ENCODE results near the gene MOB1B. TPM values are rescaled to one million over a fixed set of nuclear protein-coding genes. Genes with fewer than 3 reads are reported as not detected.
A peak's percentile ranks its signal among the peaks of the same experiment; 100 is the strongest.

The MOB1B gene
- total RNA-seq, 2 donors from 2014 or later: 7.7 to 14.0 TPM

- Histone ChIP-seq H3K27ac (no peak overlapping the region), H3K4me3 (no peak overlapping the region), H3K9me3 (no peaks in the 10 kb centered on the region), H3K27me3 (no peaks in the 10 kb centered on the region), H3K4me1 (no peaks in the 10 kb centered on the region), H3K36me3 (no peaks in the 10 kb centered on the region)
- no peak for TF ChIP-seq CTCF (IDR thresholded peaks at IDR 0.05)
- no peak for DNase-seq (ENCODE audit: low spot score)
Measured at GRCh38 chr4:70984589-70984988, 82.4 kb downstream of the MOB1B start.

- Histone ChIP-seq H3K4me1 (peaks cover 0 to 10% of the 10 kb centered on the region in 2 donors), H3K4me3 (no peak overlapping the region), H3K27ac (no peak overlapping the region), H3K9me3 (no peaks in the 10 kb centered on the region), H3K27me3 (no peaks in the 10 kb centered on the region), H3K36me3 (no peaks in the 10 kb centered on the region)
- DNase-seq (ENCODE audit: low spot score): no peak
- TF ChIP-seq CTCF (IDR thresholded peaks at IDR 0.05): no peak
Measured at GRCh38 chr4:70991596-70991995, 89.4 kb downstream of the MOB1B start.

DNA sequence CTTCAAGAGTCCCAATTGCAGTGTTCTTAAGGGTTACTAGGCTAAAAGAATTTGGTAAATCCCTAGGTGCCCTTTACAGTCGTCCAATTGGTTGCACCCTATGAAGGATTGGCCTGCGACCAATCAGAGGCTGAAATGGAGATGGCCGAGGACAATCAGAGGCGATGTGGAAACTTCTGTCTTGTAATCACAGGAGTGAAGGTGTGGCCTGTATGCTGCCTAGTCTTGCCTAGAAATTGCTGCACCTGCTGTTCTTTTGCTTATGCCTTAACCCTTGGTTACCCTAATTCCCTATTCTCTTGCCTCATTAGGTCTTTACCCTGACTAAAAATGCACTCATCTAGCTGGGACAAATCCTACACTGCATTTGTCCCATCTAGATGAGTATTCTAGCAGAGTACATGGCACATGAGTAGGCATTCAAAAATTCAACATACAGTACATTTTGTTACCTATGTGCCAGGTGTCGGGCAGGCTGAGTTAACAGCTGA, 90.3 kb downstream of the MOB1B start:
- no peak for DNase-seq (ENCODE audit: low spot score)
- Histone ChIP-seq H3K4me3 (peak overlapping the region; percentile 86 to 87), H3K9me3 (no peaks in the 10 kb centered on the region), H3K36me3 (no peaks in the 10 kb centered on the region), H3K27ac (peak overlapping the region; percentile 84 to 89), H3K27me3 (no peaks in the 10 kb centered on the region), H3K4me1 (peaks cover 0 to 10% of the 10 kb centered on the region in 2 donors)
- TF ChIP-seq CTCF (IDR thresholded peaks at IDR 0.05): no peak

DNA sequence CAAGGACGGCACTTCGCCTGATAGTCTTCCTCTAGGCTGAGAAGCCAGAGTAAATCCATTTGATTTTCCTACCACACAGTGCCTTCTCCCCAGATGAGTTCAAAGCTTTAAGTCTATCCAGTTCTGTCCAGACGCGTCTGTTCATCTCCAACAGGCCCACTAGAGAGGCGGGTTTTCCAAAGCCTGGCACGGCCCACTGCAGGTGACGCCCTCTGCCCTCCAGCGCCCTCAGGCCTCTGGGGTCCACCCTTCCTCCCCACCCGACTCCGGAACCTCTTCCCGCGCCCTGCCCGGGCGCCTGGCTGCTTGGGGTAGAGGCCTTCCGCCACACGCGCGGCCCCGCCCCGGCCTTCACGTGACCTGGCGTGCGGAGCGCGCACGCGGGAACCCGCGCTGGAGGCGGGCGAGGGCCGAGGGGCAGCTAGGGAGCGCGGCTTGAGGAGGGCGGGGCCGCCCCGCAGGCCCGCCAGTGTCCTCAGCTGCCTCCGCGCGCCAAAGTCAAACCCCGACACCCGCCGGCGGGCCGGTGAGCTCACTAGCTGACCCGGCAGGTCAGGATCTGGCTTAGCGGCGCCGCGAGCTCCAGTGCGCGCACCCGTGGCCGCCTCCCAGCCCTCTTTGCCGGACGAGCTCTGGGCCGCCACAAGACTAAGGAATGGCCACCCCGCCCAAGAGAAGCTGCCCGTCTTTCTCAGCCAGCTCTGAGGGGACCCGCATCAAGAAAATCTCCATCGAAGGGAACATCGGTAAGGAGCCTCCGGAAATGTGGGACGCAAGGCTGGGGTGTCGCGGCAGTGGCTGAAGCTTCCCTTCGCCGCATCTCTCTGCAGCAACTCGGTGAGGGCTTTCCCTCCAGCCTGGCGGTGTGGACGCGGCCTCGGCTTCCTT, 91.3 kb downstream of the MOB1B start, which contains the start of gene DCK:
Gene DCK, plus strand, starts transcription at position 469 of the 888 bp plus-strand sequence. Its CDS starts 187 bp downstream, at position 656.
- no peaks in the 10 kb centered on the region for H3K36me3 ChIP-seq
- H3K4me3 ChIP-seq: peak within 1 kb of the TSS; percentile 86 to 87
- H3K27ac ChIP-seq: peak within 1 kb of the TSS; percentile 84 to 89
- H3K9me3 ChIP-seq: no peaks in the 10 kb centered on the region
- peak; percentile 84 for DNase-seq (ENCODE audit: low spot score)
- H3K4me1 ChIP-seq: peaks cover 0 to 10% of the 10 kb centered on the region in 2 donors
- peak; percentile 3 to 26 for TF ChIP-seq CTCF (IDR thresholded peaks at IDR 0.05)
- no peaks in the 10 kb centered on the region for H3K27me3 ChIP-seq

DNA sequence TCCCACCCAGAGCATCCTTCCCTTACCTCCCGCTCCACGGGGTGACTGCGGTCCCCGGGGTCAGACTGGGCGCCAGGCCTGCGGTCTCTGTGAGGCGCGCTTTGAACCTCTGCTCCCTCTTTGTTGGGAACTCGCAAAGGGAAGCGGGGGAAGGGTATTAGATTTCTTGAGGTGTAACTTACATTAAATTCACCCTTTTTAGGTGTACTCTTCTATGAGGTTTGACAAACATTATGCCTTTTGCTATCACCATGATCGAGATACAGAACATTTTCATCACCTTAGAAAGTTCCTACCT, 91.8 kb downstream of the MOB1B start:
- H3K27me3 ChIP-seq: no peaks in the 10 kb centered on the region
- peak overlapping the region; percentile 84 to 89 for H3K27ac ChIP-seq
- DNase-seq (ENCODE audit: low spot score): no peak
- H3K9me3 ChIP-seq: no peaks in the 10 kb centered on the region
- TF ChIP-seq CTCF (IDR thresholded peaks at IDR 0.05): no peak
- no peaks in the 10 kb centered on the region for H3K36me3 ChIP-seq
- H3K4me1 ChIP-seq: peaks cover 0 to 10% of the 10 kb centered on the region in 2 donors
- peak overlapping the region; percentile 86 to 87 for H3K4me3 ChIP-seq
